ENCODE data around the gene PGM1. TPM values are rescaled to one million over a fixed set of nuclear protein-coding genes. Genes with fewer than 3 reads are reported as not detected.

PGM1 gene
- total RNA-seq, 1 experiment from 2014 or later = 111 TPM

- H3K27ac Mint-ChIP-seq = no peak overlapping the region
- H3K27me3 Mint-ChIP-seq (ENCODE audit: low read depth) = no peaks in the 10 kb centered on the region
- CTCF ChIA-PET = no interaction called here
- no peaks in the 10 kb centered on the region for H3K4me1 Mint-ChIP-seq
- no peak overlapping the region for H3K4me3 Mint-ChIP-seq
- DNase-seq (ENCODE audit: low spot score) (no peak), ATAC-seq (no peak)
- no peaks in the 10 kb centered on the region for H3K9me3 Mint-ChIP-seq
- POLR2A ChIA-PET = no interaction called here
- peaks cover 62% of the 10 kb centered on the region for H3K36me3 Mint-ChIP-seq
- TF ChIP-seq ZBTB43 (CRISPR knock-in tag; IDR thresholded peaks at IDR 0.05) = no peak
- no peak for TF ChIP-seq ZNF512 (CRISPR knock-in tag; IDR thresholded peaks at IDR 0.05; ENCODE audit: borderline replicate concordance)
- no peak for TF ChIP-seq ZNF232 (CRISPR knock-in tag; IDR thresholded peaks at IDR 0.05)
- TF ChIP-seq FOXP4 (CRISPR knock-in tag; IDR thresholded peaks at IDR 0.05) = no peak
- TF ChIP-seq ZNF671 (CRISPR knock-in tag; IDR thresholded peaks at IDR 0.05) = no peak
- TF ChIP-seq ATF6 (CRISPR knock-in tag; IDR thresholded peaks at IDR 0.05) = no peak
- TF ChIP-seq JUN (CRISPR knock-in tag; IDR thresholded peaks at IDR 0.05) = no peak
- no peak for TF ChIP-seq CTCF (IDR thresholded peaks at IDR 0.05)
- TF ChIP-seq STAT6 (CRISPR knock-in tag; conservative IDR thresholded peaks at IDR 0.05; ENCODE audit: low read depth) = no peak
- TF ChIP-seq AFF4 (CRISPR knock-in tag; IDR thresholded peaks at IDR 0.05; ENCODE audit: borderline replicate concordance) = no peak
- no peak for TF ChIP-seq SP1 (CRISPR knock-in tag; conservative IDR thresholded peaks at IDR 0.05)
- no peak for TF ChIP-seq ZNF317 (CRISPR knock-in tag; IDR thresholded peaks at IDR 0.05; ENCODE audit: borderline replicate concordance, low read depth)
- no peak for TF ChIP-seq E2F1 (CRISPR knock-in tag; IDR thresholded peaks at IDR 0.05)
- TF ChIP-seq IRF1 (CRISPR knock-in tag; IDR thresholded peaks at IDR 0.05) = no peak
- TF ChIP-seq ESRRA (CRISPR knock-in tag; IDR thresholded peaks at IDR 0.05; ENCODE audit: borderline replicate concordance) = no peak
- no peak for TF ChIP-seq E2F5 (CRISPR knock-in tag; IDR thresholded peaks at IDR 0.05)
Measured at GRCh38 chr1:63638875-63639274, 45.7 kb downstream of the PGM1 start.

All from WTC11 (cell line).